Trophoblast cell (in vitro differentiated cells and primary cell): Measurements from ENCODE around the gene CYTH4.
A peak's percentile ranks its signal among the peaks of the same experiment; 100 is the strongest.

Source experiments
- DNase-seq, 2 donors: peaks; one replicate each; pipeline ENCODE4 v3.0.0-alpha.2; 2016
- H2AFZ ChIP-seq: 2 replicates; pipeline ENCODE4 v1.6.1; 2013; ENCODE audit warnings: low read length, moderate library complexity, mild to moderate bottlenecking; ENCODE audit not compliant: insufficient read depth, poor library complexity
- H2AK5ac ChIP-seq: 2 replicates; pipeline ENCODE4 v1.6.1; 2013; ENCODE audit warnings: mild to moderate bottlenecking, low read length
- H2BK120ac ChIP-seq: 2 replicates; pipeline ENCODE4 v1.6.1; 2013; ENCODE audit warnings: low read length, mild to moderate bottlenecking, moderate library complexity; ENCODE audit not compliant: insufficient read depth, poor library complexity
- H2BK12ac ChIP-seq: 2 replicates; pipeline ENCODE4 v1.6.1; 2013; ENCODE audit warnings: mild to moderate bottlenecking, low read length, moderate library complexity
- H2BK5ac ChIP-seq: 2 replicates; pipeline ENCODE4 v1.6.1; 2013; ENCODE audit warnings: low read length, low read depth, moderate library complexity, mild to moderate bottlenecking; ENCODE audit not compliant: poor library complexity
- H3K14ac ChIP-seq: 2 replicates; pipeline ENCODE4 v1.6.1; 2013; ENCODE audit warnings: mild to moderate bottlenecking, low read length
- H3K18ac ChIP-seq: 2 replicates; pipeline ENCODE4 v1.6.1; 2013; ENCODE audit warnings: mild to moderate bottlenecking, low read length
- H3K23ac ChIP-seq: 2 replicates; pipeline ENCODE4 v1.6.1; 2013; ENCODE audit warnings: low read length
- H3K27ac ChIP-seq: 2 replicates; pipeline ENCODE4 v1.5.1; 2013; ENCODE audit warnings: low read depth, mild to moderate bottlenecking, inconsistent platforms, low read length, moderate library complexity
- H3K27me3 ChIP-seq: 2 replicates; pipeline ENCODE4 v1.6.1; 2013; ENCODE audit warnings: inconsistent platforms, mild to moderate bottlenecking, low read length, moderate library complexity; ENCODE audit not compliant: insufficient read depth
- H3K36me3 ChIP-seq, 2 experiments: 1 replicate in 1 of 2; 2 replicates in 1 of 2; pipeline ENCODE4 v1.6.1; 2013; ENCODE audit warnings: low read length in 2 of 2, mild to moderate bottlenecking in 2 of 2, moderate library complexity in 1 of 2; ENCODE audit not compliant: insufficient read depth in 2 of 2, control insufficient read depth in 1 of 2
- H3K4ac ChIP-seq: 2 replicates; pipeline ENCODE4 v1.6.1; 2013; ENCODE audit warnings: low read depth, mild to moderate bottlenecking, low read length, moderate library complexity
- H3K4me1 ChIP-seq, 2 experiments: 1 replicate in 1 of 2; 2 replicates in 1 of 2; pipeline ENCODE4 v1.6.1; 2013; ENCODE audit warnings: low read length in 2 of 2, mild to moderate bottlenecking in 2 of 2, moderate library complexity in 1 of 2; ENCODE audit not compliant: insufficient read depth in 2 of 2, control insufficient read depth in 1 of 2
- H3K4me2 ChIP-seq: 2 replicates; pipeline ENCODE4 v1.6.1; 2013; ENCODE audit warnings: inconsistent platforms, mild to moderate bottlenecking, low read length, moderate library complexity
- H3K4me3 ChIP-seq: 2 replicates; pipeline ENCODE4 v1.5.1; 2013; ENCODE audit warnings: mild to moderate bottlenecking, low read depth, low read length, inconsistent platforms
- H3K79me1 ChIP-seq: one replicate; pipeline ENCODE4 v1.6.1; 2013; ENCODE audit warnings: low read length
- H3K79me2 ChIP-seq: 2 replicates; pipeline ENCODE4 v1.6.1; 2013; ENCODE audit warnings: low read length, mild to moderate bottlenecking; ENCODE audit not compliant: control insufficient read depth, insufficient read depth, poor library complexity
- H3K9ac ChIP-seq: 2 replicates; pipeline ENCODE4 v1.6.1; 2013; ENCODE audit warnings: mild to moderate bottlenecking, low read length
- H3K9me3 ChIP-seq: 2 replicates; pipeline ENCODE4 v1.6.1; 2013; ENCODE audit warnings: low read depth, mild to moderate bottlenecking, control low read depth, inconsistent platforms, low read length; ENCODE audit not compliant: insufficient read depth
- H4K12ac ChIP-seq: 2 replicates; pipeline ENCODE4 v1.6.1; 2013; ENCODE audit warnings: low read depth, mild to moderate bottlenecking, low read length, moderate library complexity
- H4K8ac ChIP-seq: 2 replicates; pipeline ENCODE4 v1.6.1; 2013; ENCODE audit warnings: low read depth, mild to moderate bottlenecking, low read length, moderate library complexity
- H4K91ac ChIP-seq: one replicate; pipeline ENCODE4 v1.6.1; 2013; ENCODE audit warnings: low read depth, mild to moderate bottlenecking, low read length, moderate library complexity
- WGBS: extraction: QIAGEN DNeasy Blood & Tissue Kit; methylation state at CpG from one replicate; pipeline ENCODE4 v1.1.7; 2013; ENCODE audit warnings: missing lambda C conversion rate; ENCODE audit not compliant: insufficient read length, insufficient coverage; ENCODE audit errors: extremely low coverage; 5-methylcytosine and 5-hydroxymethylcytosine counted together

Gene CYTH4

GRCh38 chr22:37310075-37310606, 27.8 kb downstream of the CYTH4 start:
- H3K79me2 ChIP-seq, result no peaks in the 10 kb centered on the region
- WGBS, result no CpG with 5 or more reads among the region's 11 CpGs
- no peak overlapping the region for H3K4me3 ChIP-seq
- H3K9me3 ChIP-seq, result peaks cover 2% of the 10 kb centered on the region
- H4K8ac ChIP-seq, result no peak overlapping the region
- no peak overlapping the region for H3K4me2 ChIP-seq
- H3K9ac ChIP-seq, result no peak overlapping the region
- H2BK12ac ChIP-seq, result no peak overlapping the region
- no peak overlapping the region for H2AK5ac ChIP-seq
- no peak overlapping the region for H2BK5ac ChIP-seq
- H3K79me1 ChIP-seq, result no peaks in the 10 kb centered on the region
- no peak overlapping the region for H4K91ac ChIP-seq
- no peak overlapping the region for H3K18ac ChIP-seq
- H3K4me1 ChIP-seq, result no peaks in the 10 kb centered on the region
- no peaks in the 10 kb centered on the region for H3K27me3 ChIP-seq
- H3K27ac ChIP-seq, result no peak overlapping the region
- no peak overlapping the region for H2BK120ac ChIP-seq
- H3K4ac ChIP-seq, result no peak overlapping the region
- no peak overlapping the region for H3K14ac ChIP-seq
- DNase-seq, result no peak
- H4K12ac ChIP-seq, result no peak overlapping the region
- no peak overlapping the region for H3K23ac ChIP-seq
- no peaks in the 10 kb centered on the region for H3K36me3 ChIP-seq
- no peak overlapping the region for H2AFZ ChIP-seq

- no peak overlapping the region for H3K4me2 ChIP-seq
- H3K18ac ChIP-seq, result no peak overlapping the region
- H4K91ac ChIP-seq, result no peak overlapping the region
- H4K12ac ChIP-seq, result no peak overlapping the region
- H4K8ac ChIP-seq, result no peak overlapping the region
- no peaks in the 10 kb centered on the region for H3K27me3 ChIP-seq
- no peaks in the 10 kb centered on the region for H3K36me3 ChIP-seq
- no peak overlapping the region for H3K27ac ChIP-seq
- no peaks in the 10 kb centered on the region for H3K4me1 ChIP-seq
- H3K9ac ChIP-seq, result no peak overlapping the region
- H2AFZ ChIP-seq, result no peak overlapping the region
- H3K4me3 ChIP-seq, result no peak overlapping the region
- H3K14ac ChIP-seq, result no peak overlapping the region
- H3K23ac ChIP-seq, result no peak overlapping the region
- peak in 1 of 2 donors; percentile 31 for DNase-seq
- H3K9me3 ChIP-seq, result peaks cover 2% of the 10 kb centered on the region
- no peak overlapping the region for H2BK120ac ChIP-seq
- H2BK12ac ChIP-seq, result no peak overlapping the region
- no peak overlapping the region for H2AK5ac ChIP-seq
- WGBS, result no CpG with 5 or more reads among the region's 25 CpGs
- H3K79me1 ChIP-seq, result no peaks in the 10 kb centered on the region
- no peak overlapping the region for H3K4ac ChIP-seq
- H3K79me2 ChIP-seq, result no peaks in the 10 kb centered on the region
- no peak overlapping the region for H2BK5ac ChIP-seq
These were observed 28.7 kb downstream of the CYTH4 start for GRCh38 chr22:37310815-37311595.

GRCh38 chr22:37311761-37312312, 29.5 kb downstream of the CYTH4 start:
- H3K27ac ChIP-seq, result no peak overlapping the region
- no peak overlapping the region for H3K14ac ChIP-seq
- H2BK5ac ChIP-seq, result no peak overlapping the region
- no peak overlapping the region for H4K12ac ChIP-seq
- H2BK12ac ChIP-seq, result no peak overlapping the region
- H3K4me1 ChIP-seq, result no peaks in the 10 kb centered on the region
- no peaks in the 10 kb centered on the region for H3K79me2 ChIP-seq
- H3K79me1 ChIP-seq, result no peaks in the 10 kb centered on the region
- no peak overlapping the region for H3K18ac ChIP-seq
- H3K9ac ChIP-seq, result no peak overlapping the region
- no peak overlapping the region for H3K23ac ChIP-seq
- H2BK120ac ChIP-seq, result no peak overlapping the region
- H3K36me3 ChIP-seq, result no peaks in the 10 kb centered on the region
- no peak overlapping the region for H2AFZ ChIP-seq
- H3K4me2 ChIP-seq, result no peak overlapping the region
- peaks cover 2% of the 10 kb centered on the region for H3K9me3 ChIP-seq
- no peak overlapping the region for H3K4ac ChIP-seq
- no peak for DNase-seq
- no peak overlapping the region for H2AK5ac ChIP-seq
- no peaks in the 10 kb centered on the region for H3K27me3 ChIP-seq
- WGBS, result no CpG with 5 or more reads among the region's 19 CpGs
- H3K4me3 ChIP-seq, result no peak overlapping the region
- no peak overlapping the region for H4K8ac ChIP-seq
- no peak overlapping the region for H4K91ac ChIP-seq

- Histone ChIP-seq H3K4me2 (no peak overlapping the region), H3K9me3 (peaks cover 2% of the 10 kb centered on the region), H3K4me1 (no peaks in the 10 kb centered on the region), H3K14ac (no peak overlapping the region), H2AFZ (no peak overlapping the region), H3K23ac (no peak overlapping the region), H2AK5ac (no peak overlapping the region), H3K4ac (no peak overlapping the region), H3K27ac (no peak overlapping the region), H3K79me2 (no peaks in the 10 kb centered on the region), H2BK12ac (no peak overlapping the region), H4K12ac (no peak overlapping the region), H3K9ac (no peak overlapping the region), H4K91ac (no peak overlapping the region), H3K4me3 (no peak overlapping the region), H2BK120ac (no peak overlapping the region), H3K27me3 (no peaks in the 10 kb centered on the region), H4K8ac (no peak overlapping the region), H3K18ac (no peak overlapping the region), H3K36me3 (no peaks in the 10 kb centered on the region), H2BK5ac (no peak overlapping the region), H3K79me1 (no peaks in the 10 kb centered on the region)
- WGBS, result no CpG with 5 or more reads among the region's 9 CpGs
- no peak for DNase-seq
These were observed 30.4 kb downstream of the CYTH4 start for GRCh38 chr22:37312549-37313183.
